SK-N-SH (cell line): ENCODE results near the gene MRPS23. TPM values are rescaled to one million over a fixed set of nuclear protein-coding genes. Genes with fewer than 3 reads are reported as not detected.

ENCODE experiments used
- CTCF ChIA-PET: fragments of 300-600, 350-600 bp; formaldehyde crosslinking; extraction: SDS; loops from one replicate; lab custom pipeline; 2021; lab: Yijun Ruan, JAX
- POLR2A ChIA-PET: fragments of 350-600 bp; sonication (Branson Sonifier 250); formaldehyde crosslinking; extraction: SDS; loops from one replicate; lab custom pipeline; 2020; ENCODE audit warnings: antibody characterized with exemption, inconsistent platforms; lab: Yijun Ruan, JAX
- DNase-seq: peaks from one replicate; pipeline ENCODE4 v3.0.0; 2012
- H2AFZ ChIP-seq: fragments of 200-600 bp; sonication (generic); 2 replicates; pipeline ENCODE4 v1.8.1; 2016; ENCODE audit warnings: antibody characterized with exemption, mild to moderate bottlenecking, low read depth
- H3F3A ChIP-seq: fragments of 200-600 bp; sonication (generic); replicated peaks from 2 replicates; pipeline ENCODE3; 2016; ENCODE audit warnings: antibody characterized with exemption, mild to moderate bottlenecking; ENCODE audit not compliant: insufficient read depth
- H3K27ac ChIP-seq, 2 experiments: fragments of 200-500 bp in 1 of 2; fragments of 200-600 bp in 1 of 2; sonication (Bioruptor generic) in 1 of 2; sonication (generic), shearing (Covaris generic) in 1 of 2; 2 replicates each; pipeline versions ENCODE4 v1.5.1 to v1.6.1; 2014 to 2016; ENCODE audit warnings: low read depth in 2 of 2, inconsistent platforms in 1 of 2, low read length in 1 of 2, mild to moderate bottlenecking in 1 of 2, mixed read lengths in 1 of 2
- H3K27me3 ChIP-seq: fragments of 200-600 bp; sonication (generic), shearing (Covaris generic); 2 replicates; pipeline ENCODE4 v1.6.1; 2016; ENCODE audit warnings: mixed run types; ENCODE audit not compliant: insufficient read depth
- H3K36me3 ChIP-seq, 2 experiments: fragments of 200-500 bp in 1 of 2; fragments of 200-600 bp in 1 of 2; sonication (Bioruptor generic) in 1 of 2; sonication (generic) in 1 of 2; replicated peaks in 1 of 2; 2 replicates each; pipeline versions ENCODE3 to v1.5.1; 2014 to 2016; ENCODE audit warnings: low read length in 1 of 2, mild to moderate bottlenecking in 1 of 2; ENCODE audit not compliant: insufficient read depth in 2 of 2, control insufficient read depth in 1 of 2
- H3K4me1 ChIP-seq, 2 experiments: fragments of 200-500 bp in 1 of 2; fragments of 200-600 bp in 1 of 2; sonication (Bioruptor generic) in 1 of 2; sonication (generic), shearing (Covaris generic) in 1 of 2; 2 replicates each; pipeline versions ENCODE4 v1.5.1 to v1.6.1; 2014 to 2016; ENCODE audit warnings: low read depth in 1 of 2, low read length in 1 of 2, mixed run types in 1 of 2; ENCODE audit not compliant: insufficient read depth in 2 of 2, control insufficient read depth in 1 of 2
- H3K4me2 ChIP-seq: fragments of 200-600 bp; sonication (generic), shearing (Covaris generic); 2 replicates; pipeline ENCODE4 v1.6.1; 2017; ENCODE audit warnings: mixed run types
- H3K4me3 ChIP-seq, 2 experiments: fragments of 200-500 bp in 1 of 2; fragments of 200-600 bp in 1 of 2; sonication (Bioruptor generic) in 1 of 2; sonication (generic), shearing (Covaris generic) in 1 of 2; 2 replicates each; pipeline versions ENCODE4 v1.5.1 to v1.8.1; 2014 to 2016; ENCODE audit warnings: low read depth in 2 of 2, inconsistent platforms in 1 of 2, low read length in 1 of 2, mild to moderate bottlenecking in 1 of 2, mixed read lengths in 1 of 2, moderate library complexity in 1 of 2
- H3K79me2 ChIP-seq: fragments of 200-600 bp; sonication (generic); 2 replicates; pipeline ENCODE4 v1.8.1; 2017; ENCODE audit warnings: mild to moderate bottlenecking; ENCODE audit not compliant: insufficient read depth
- H3K9ac ChIP-seq: fragments of 200-600 bp; sonication (generic); 2 replicates; pipeline ENCODE4 v1.6.1; 2017; ENCODE audit warnings: mixed run types
- H3K9me2 ChIP-seq: fragments of 200-600 bp; sonication (generic); 2 replicates; pipeline ENCODE4 v1.6.1; 2017; ENCODE audit warnings: mixed run types
- H3K9me3 ChIP-seq: fragments of 200-600 bp; sonication (generic); 2 replicates; pipeline ENCODE4 v1.6.1; 2017; ENCODE audit warnings: mixed run types, mild to moderate bottlenecking, moderate library complexity
- H4K20me1 ChIP-seq: fragments of 200-600 bp; sonication (generic); 2 replicates; pipeline ENCODE4 v1.6.1; 2017; ENCODE audit warnings: mild to moderate bottlenecking, mixed run types; ENCODE audit not compliant: insufficient read depth
- CHD2 ChIP-seq: fragments of 150-350 bp; IDR thresholded peaks from 2 replicates; pipeline ENCODE4 v1.6.1; 2018; ENCODE audit warnings: low read length; ENCODE audit not compliant: partially characterized antibody
- ELF1 ChIP-seq: IDR thresholded peaks from 2 replicates; pipeline ENCODE4 v1.4.0; 2012
- EZH2phosphoT487 ChIP-seq: fragments of 200-600 bp; sonication (generic); IDR thresholded peaks from 2 replicates; pipeline ENCODE4 v1.6.1; 2017; ENCODE audit warnings: low read depth, mixed run types, mild to moderate bottlenecking, antibody characterized with exemption, moderate library complexity, borderline replicate concordance
- GABPA ChIP-seq: IDR thresholded peaks from 2 replicates; pipeline ENCODE4 v1.4.0; 2012; ENCODE audit warnings: low read depth, mild to moderate bottlenecking
- SIN3A ChIP-seq: IDR thresholded peaks from 2 replicates; pipeline ENCODE4 v1.6.1; 2012; ENCODE audit warnings: low read depth, mild to moderate bottlenecking, low read length, moderate library complexity, borderline replicate concordance
- TEAD4 ChIP-seq: IDR thresholded peaks from 2 replicates; pipeline ENCODE4 v1.4.0; 2012; ENCODE audit warnings: mild to moderate bottlenecking, borderline replicate concordance; ENCODE audit not compliant: insufficient read depth
- YY1 ChIP-seq: IDR thresholded peaks from 2 replicates; pipeline ENCODE4 v1.4.0; 2012; ENCODE audit warnings: low read depth, mild to moderate bottlenecking
- ZBTB33 ChIP-seq: IDR thresholded peaks from 2 replicates; pipeline ENCODE4 v1.4.0; 2012; ENCODE audit warnings: low read depth, borderline replicate concordance
- WGBS: methylation state at CpG from one replicate; pipeline ENCODE4 v1.1.6; 2017; ENCODE audit warnings: low lambda C conversion rate; 5-methylcytosine and 5-hydroxymethylcytosine counted together
- polyA plus RNA-seq, 3 experiments: library from polyadenylated mRNA; depleted of rRNA; stranded (reverse); fragments of >200 nt; gene quantifications; 2 replicates each; pipeline ENCODE4 v1.2.3, GENCODE V29; 2012

MRPS23 gene
- polyA plus RNA-seq, 1 of the 3 experiments (the other 2 are of a cell fraction), result 105 TPM

GRCh38 chr17:57842280-57842679, 7.6 kb downstream of the MRPS23 start:
- H3K4me2 ChIP-seq, result no peak overlapping the region
- no peaks in the 10 kb centered on the region for H3K9me2 ChIP-seq
- TF ChIP-seq YY1, result no peak
- no peaks in the 10 kb centered on the region for H3K4me1 ChIP-seq
- DNase-seq, result no peak
- 100% methylated on average over 1 of the region's 1 CpG for WGBS
- peaks cover 10% of the 10 kb centered on the region for H3F3A ChIP-seq
- H3K9ac ChIP-seq, result no peak overlapping the region
- H3K9me3 ChIP-seq, result no peaks in the 10 kb centered on the region
- H3K27me3 ChIP-seq, result no peaks in the 10 kb centered on the region
- no peak overlapping the region for H2AFZ ChIP-seq
- peaks cover 49 to 70% of the 10 kb centered on the region in 2 experiments for H3K36me3 ChIP-seq
- no peak overlapping the region for H3K4me3 ChIP-seq
- ChIA-PET CTCF (interaction anchor here (2.8 to 5.1 kb wide), 2 partner anchors 9 to 59 kb away, joined by 8 to 56 read pairs; no protein-coding TSS in a partner anchor), POLR2A (interaction anchor here (0.6 kb wide), 1 partner anchor 238 kb away, joined by 3 read pairs; no protein-coding TSS in a partner anchor)
- H3K27ac ChIP-seq, result no peak overlapping the region
- peaks cover 6% of the 10 kb centered on the region for H4K20me1 ChIP-seq
- H3K79me2 ChIP-seq, result peaks cover 40% of the 10 kb centered on the region

- Histone ChIP-seq H4K20me1 (peaks cover 6% of the 10 kb centered on the region), H3K9ac (no peak overlapping the region), H3K4me1 (no peaks in the 10 kb centered on the region), H3K27ac (no peak overlapping the region), H3F3A (peaks cover 14% of the 10 kb centered on the region), H3K4me3 (no peak overlapping the region), H3K4me2 (no peak overlapping the region), H2AFZ (no peak overlapping the region)
- ChIA-PET POLR2A (interaction anchor here (0.6 kb wide), 1 partner anchor 631 kb away, joined by 3 read pairs; no protein-coding TSS in a partner anchor), CTCF (interaction anchor here (0.8 to 1.6 kb wide), 8 partner anchors 11 to 597 kb away, joined by 3 to 10 read pairs (median 4); no protein-coding TSS in a partner anchor)
- no peak for DNase-seq
- WGBS, result 93% methylated on average over 6 of the region's 6 CpGs
- no peak for TF ChIP-seq TEAD4
- TF ChIP-seq ZBTB33, result no peak
- no peak for TF ChIP-seq CHD2
- TF ChIP-seq EZH2phosphoT487, result no peak
- no peak for TF ChIP-seq GABPA
- no peak for TF ChIP-seq ELF1
- no peak for TF ChIP-seq SIN3A
- TF ChIP-seq, all 33 proteins: peak for 0
- H3K36me3 ChIP-seq, result peaks cover 43 to 61% of the 10 kb centered on the region in 2 experiments
- H3K9me2 ChIP-seq, result no peaks in the 10 kb centered on the region
- H3K9me3 ChIP-seq, result no peaks in the 10 kb centered on the region
- peaks cover 25% of the 10 kb centered on the region for H3K79me2 ChIP-seq
- H3K27me3 ChIP-seq, result no peaks in the 10 kb centered on the region
These were observed 10.3 kb downstream of the MRPS23 start for GRCh38 chr17:57839571-57839923.
